GM12865 (cell line): ENCODE data around the gene DNMT3B.

Source experiments
- DNase-seq: peaks from one replicate; pipeline ENCODE4 v3.0.0; 2010; ENCODE audit warnings: low read depth
- H3K4me3 ChIP-seq: 2 replicates; pipeline ENCODE4 v1.5.1; 2011; ENCODE audit warnings: mild to moderate bottlenecking, low read depth, low read length, control low read depth
- TF ChIP-seq, protein P1 (sequence below): IDR thresholded peaks from 2 replicates; pipeline ENCODE4 v1.5.1; 2011; ENCODE audit warnings: low read length, control low read depth, low read depth, inconsistent platforms; ENCODE audit not compliant: insufficient read depth; ENCODE audit errors: missing control alignments

The DNMT3B gene

GRCh38 chr20:32777177-32777956 lies 15.2 kb downstream of the DNMT3B start:
- H3K4me3 ChIP-seq, result no peak overlapping the region
- TF ChIP-seq, protein P1, sequence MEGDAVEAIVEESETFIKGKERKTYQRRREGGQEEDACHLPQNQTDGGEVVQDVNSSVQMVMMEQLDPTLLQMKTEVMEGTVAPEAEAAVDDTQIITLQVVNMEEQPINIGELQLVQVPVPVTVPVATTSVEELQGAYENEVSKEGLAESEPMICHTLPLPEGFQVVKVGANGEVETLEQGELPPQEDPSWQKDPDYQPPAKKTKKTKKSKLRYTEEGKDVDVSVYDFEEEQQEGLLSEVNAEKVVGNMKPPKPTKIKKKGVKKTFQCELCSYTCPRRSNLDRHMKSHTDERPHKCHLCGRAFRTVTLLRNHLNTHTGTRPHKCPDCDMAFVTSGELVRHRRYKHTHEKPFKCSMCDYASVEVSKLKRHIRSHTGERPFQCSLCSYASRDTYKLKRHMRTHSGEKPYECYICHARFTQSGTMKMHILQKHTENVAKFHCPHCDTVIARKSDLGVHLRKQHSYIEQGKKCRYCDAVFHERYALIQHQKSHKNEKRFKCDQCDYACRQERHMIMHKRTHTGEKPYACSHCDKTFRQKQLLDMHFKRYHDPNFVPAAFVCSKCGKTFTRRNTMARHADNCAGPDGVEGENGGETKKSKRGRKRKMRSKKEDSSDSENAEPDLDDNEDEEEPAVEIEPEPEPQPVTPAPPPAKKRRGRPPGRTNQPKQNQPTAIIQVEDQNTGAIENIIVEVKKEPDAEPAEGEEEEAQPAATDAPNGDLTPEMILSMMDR, result no peak
- DNase-seq, result no peak

GRCh38 chr20:32779500-32780211 lies 17.5 kb downstream of the DNMT3B start:
- no peak for DNase-seq
- TF ChIP-seq, protein P1, result no peak
- H3K4me3 ChIP-seq, result no peak overlapping the region

DNA sequence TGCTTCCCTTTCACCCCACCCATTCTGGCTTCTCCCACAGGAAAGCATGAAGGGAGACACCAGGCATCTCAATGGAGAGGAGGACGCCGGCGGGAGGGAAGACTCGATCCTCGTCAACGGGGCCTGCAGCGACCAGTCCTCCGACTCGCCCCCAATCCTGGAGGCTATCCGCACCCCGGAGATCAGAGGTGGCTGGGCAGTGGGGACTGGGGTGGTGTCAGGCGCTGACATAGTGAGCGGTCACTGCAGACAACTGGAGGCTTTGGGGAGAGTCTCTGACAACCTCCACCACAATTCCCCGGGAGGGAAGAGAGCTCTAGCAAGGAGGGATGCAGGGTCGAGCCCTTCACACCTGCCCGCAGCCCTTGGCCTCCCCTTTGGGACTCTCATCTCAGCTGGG lies 18.1 kb downstream of the DNMT3B start:
- H3K4me3 ChIP-seq, result no peak overlapping the region
- no peak for DNase-seq
- TF ChIP-seq, protein P1, result no peak

DNA sequence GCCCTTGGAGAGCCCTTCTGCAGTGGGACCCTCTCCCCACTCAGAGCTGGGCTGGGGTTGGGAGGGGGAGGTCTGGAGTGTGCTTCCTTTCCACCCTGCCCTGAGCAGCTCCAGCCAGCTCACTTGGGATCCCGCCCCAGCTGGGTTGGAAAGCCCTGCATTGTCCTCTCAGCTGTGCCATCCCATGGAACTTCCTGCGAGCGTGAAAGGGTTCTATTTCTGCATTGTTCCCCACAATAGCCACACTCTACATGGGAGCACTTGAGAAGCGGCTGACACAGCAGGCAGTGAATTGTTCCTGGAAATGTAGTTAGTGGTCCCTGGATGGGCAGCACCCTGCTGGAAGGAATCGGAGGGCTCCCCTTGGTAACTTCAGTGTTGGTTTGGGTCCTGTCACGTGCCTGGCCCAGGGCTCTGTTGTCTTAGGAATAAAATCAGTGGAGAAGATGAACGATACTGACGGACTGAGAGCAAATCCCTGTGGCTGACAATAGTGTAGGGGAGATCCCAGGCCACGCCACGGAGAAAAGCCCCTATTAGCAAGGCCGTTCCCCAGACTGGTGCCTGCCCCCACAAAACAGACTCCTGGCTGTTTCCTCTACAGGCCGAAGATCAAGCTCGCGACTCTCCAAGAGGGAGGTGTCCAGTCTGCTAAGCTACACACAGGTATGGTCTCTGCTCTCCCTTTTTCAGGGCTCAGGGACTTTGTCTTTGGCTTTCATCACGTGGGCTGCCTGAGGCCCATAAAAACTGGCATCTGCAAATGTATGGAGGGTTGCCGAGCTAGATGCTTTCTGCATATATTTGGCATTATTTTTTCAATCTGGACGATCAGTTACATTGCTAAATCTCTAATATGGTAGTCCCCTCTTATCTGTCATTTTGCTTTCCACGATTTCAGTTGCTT lies 18.8 kb downstream of the DNMT3B start:
- TF ChIP-seq, protein P1, result no peak
- no peak for DNase-seq
- H3K4me3 ChIP-seq, result no peak overlapping the region

GRCh38 chr20:32784369-32785080 lies 22.3 kb downstream of the DNMT3B start:
- no peak overlapping the region for H3K4me3 ChIP-seq
- no peak for DNase-seq
- TF ChIP-seq, protein P1, result no peak
